Measurements from ENCODE around the gene TANGO6.

- TF ChIP-seq HDGF (IDR thresholded peaks at IDR 0.05): no peak
- TF ChIP-seq CTCF (IDR thresholded peaks at IDR 0.05 in 2 of 3, conservative IDR thresholded peaks at IDR 0.05 in 1 of 3; ENCODE audit: control insufficient read depth in 2 of 3, extremely low read depth in 1 of 3, insufficient read depth in 1 of 3, low read depth in 3 of 3, low read length in 3 of 3): no peak
- no peak for TF ChIP-seq CBFB (IDR thresholded peaks at IDR 0.05; ENCODE audit: low read depth)
- TF ChIP-seq POLR2A (IDR thresholded peaks at IDR 0.05; ENCODE audit: low read depth, low read length): no peak
- no peak for TF ChIP-seq JUND (IDR thresholded peaks at IDR 0.05; ENCODE audit: low read depth, low read length)
- no peak for TF ChIP-seq DPF2 (IDR thresholded peaks at IDR 0.05)
- TF ChIP-seq SPI1 (IDR thresholded peaks at IDR 0.05; ENCODE audit: borderline replicate concordance, insufficient read depth, low read depth, low read length): no peak
- no peak for TF ChIP-seq ZNF274 (IDR thresholded peaks at IDR 0.05; ENCODE audit: insufficient read depth, insufficient read length)
- TF ChIP-seq MTA2 (IDR thresholded peaks at IDR 0.05; ENCODE audit: low read depth): no peak
These were observed 135.1 kb downstream of the TANGO6 start for GRCh38 chr16:68978303-68978954.
